Neural cell (in vitro differentiated cells): ENCODE data around the gene TRIO.

Source experiments
- CTCF ChIP-seq: fragments of 450-650 bp; IDR thresholded peaks from 2 replicates; pipeline ENCODE4 v1.5.1; 2014; ENCODE audit warnings: antibody characterized with exemption, mild to moderate bottlenecking, moderate library complexity; ENCODE audit not compliant: poor library complexity, severe bottlenecking
- EP300 ChIP-seq: fragments of 450-650 bp; conservative IDR thresholded peaks from 2 replicates; pipeline ENCODE4 v1.6.1; 2014; ENCODE audit warnings: antibody characterized with exemption, mild to moderate bottlenecking, moderate library complexity; ENCODE audit not compliant: poor library complexity, severe bottlenecking
- EZH2 ChIP-seq: fragments of 200-600, 300-800 bp; shearing (Covaris generic), sonication (generic); IDR thresholded peaks from 2 replicates; pipeline ENCODE4 v1.6.1; 2014; ENCODE audit warnings: antibody characterized with exemption, low read length, borderline replicate concordance, mild to moderate bottlenecking; ENCODE audit not compliant: insufficient read depth, poor library complexity, severe bottlenecking
- POLR2AphosphoS5 ChIP-seq: IDR thresholded peaks from 2 replicates; pipeline ENCODE4 v1.6.1; 2012
- RAD21 ChIP-seq: fragments of 450-650 bp; conservative IDR thresholded peaks from 2 replicates; pipeline ENCODE4 v1.6.1; 2014; ENCODE audit warnings: antibody characterized with exemption, mild to moderate bottlenecking, moderate library complexity
- REST ChIP-seq: IDR thresholded peaks from 2 replicates; pipeline ENCODE4 v1.6.1; 2012; ENCODE audit warnings: borderline replicate concordance
- SMC3 ChIP-seq: fragments of 450-650 bp; conservative IDR thresholded peaks from 2 replicates; pipeline ENCODE4 v1.6.1; 2014; ENCODE audit warnings: antibody characterized with exemption, mild to moderate bottlenecking, moderate library complexity; ENCODE audit not compliant: poor library complexity

- no peak for TF ChIP-seq CTCF
- TF ChIP-seq EP300: no peak
- TF ChIP-seq EZH2: no peak
- no peak for TF ChIP-seq POLR2AphosphoS5
- no peak for TF ChIP-seq RAD21
- TF ChIP-seq REST: no peak
- no peak for TF ChIP-seq SMC3
Measured at GRCh38 chr5:14184082-14184481, 40.9 kb downstream of the TRIO start.
